Left lung (tissue), 10 donors: Measurements from ENCODE around the gene NFATC1. TPM values are rescaled to one million over a fixed set of nuclear protein-coding genes. Genes with fewer than 3 reads are reported as not detected.

ENCODE experiments used
- ATAC-seq: fragments of 200-7000 bp; cut with Tn5 transposase; one replicate; pipeline ENCODE4 v1.9.1; 2020; ENCODE audit warnings: moderate library complexity
- DNase-seq, 4 donors: peaks; one replicate each; pipeline ENCODE4 v3.0.0-alpha.2; 2013 to 2020
- H3K27ac ChIP-seq, 2 donors: fragments of 200-600 bp; sonication (generic) in 1 of 2; one replicate each; pipeline versions ENCODE4 v1.5.0 to v1.8.0; 2020 to 2021
- H3K27me3 ChIP-seq, 2 donors: fragments of 200-600 bp; sonication (generic) in 1 of 2; one replicate each; pipeline versions ENCODE4 v1.5.0 to v1.8.0; 2020 to 2021
- H3K36me3 ChIP-seq, 2 donors: fragments of 200-600 bp; sonication (generic) in 1 of 2; one replicate each; pipeline versions ENCODE4 v1.5.0 to v1.8.0; 2020 to 2021
- H3K4me1 ChIP-seq, 2 donors: fragments of 200-600 bp; one replicate each; pipeline ENCODE4 v1.8.0; 2021
- H3K4me3 ChIP-seq, 2 donors: fragments of 200-600 bp; sonication (generic) in 1 of 2; one replicate each; pipeline versions ENCODE4 v1.5.0 to v1.8.0; 2020 to 2021; ENCODE audit warnings: mild to moderate bottlenecking in 1 of 2
- H3K9me3 ChIP-seq, 2 donors: fragments of 200-600 bp; sonication (generic) in 1 of 2; one replicate each; pipeline versions ENCODE4 v1.5.0 to v1.8.0; 2020 to 2021
- CTCF ChIP-seq, 2 donors: fragments of 200-600 bp; sonication (generic) in 1 of 2; IDR thresholded peaks; one replicate each; pipeline versions ENCODE4 v1.5.0 to v1.8.0; 2021; ENCODE audit warnings: antibody characterized with exemption in 2 of 2
- intact Hi-C, 2 donors: fragments of 100-400 bp; cut with DNase I; formaldehyde crosslinking; loops; one replicate each; pipeline versions ENCODE4 v1.11.2 to v1.14.2; 2022
- polyA plus RNA-seq, 6 donors: library from polyadenylated mRNA; unstranded; fragments of 120-200 nt; gene quantifications; one replicate each; pipeline ENCODE4 v1.2.1, GENCODE V29; 2013; ENCODE audit not compliant: insufficient read length in 6 of 6
- total RNA-seq, 2 donors: library from RNA; stranded (reverse); fragmentation: NEBNext Ultra II Directional; extraction: Animal tissue kit (Norgen Biotek cat#: 25700); gene quantifications; one replicate each; pipeline ENCODE4 v1.2.1, GENCODE V29; 2021
- donor health status: DM: no; HTN: yes; CAD: no.
- donor health status: DM: no; HTN: no; CAD: no.

NFATC1 gene
- total and polyA plus RNA-seq, 8 donors: 6.5 to 17.1 (median 8.0) TPM

GRCh38 chr18:79402977-79403722, 7.4 kb downstream of the NFATC1 start:
- Histone ChIP-seq H3K4me1 (peaks cover 9 to 74% of the 10 kb centered on the region in 2 donors), H3K9me3 (no peaks in the 10 kb centered on the region), H3K27ac (peak overlapping the region; percentile 59 to 68), H3K4me3 (no peak overlapping the region), H3K36me3 (no peaks in the 10 kb centered on the region), H3K27me3 (peaks cover 0 to 17% of the 10 kb centered on the region in 2 donors)
- DNase-seq (peak in 1 of 4 donors; percentile 83), ATAC-seq (peak; percentile 41)
- TF ChIP-seq CTCF (IDR thresholded peaks at IDR 0.05): no peak
- intact Hi-C loops: no loop called here

- no peaks in the 10 kb centered on the region for H3K36me3 ChIP-seq
- no peaks in the 10 kb centered on the region for H3K9me3 ChIP-seq
- H3K4me1 ChIP-seq: peaks cover 9 to 66% of the 10 kb centered on the region in 2 donors
- ATAC-seq (no peak), DNase-seq (no peak)
- peaks cover 0 to 10% of the 10 kb centered on the region in 2 donors for H3K27me3 ChIP-seq
- TF ChIP-seq CTCF (IDR thresholded peaks at IDR 0.05): no peak
- peak overlapping the region; percentile 59 to 68 for H3K27ac ChIP-seq
- intact Hi-C loops: no loop called here
- no peak overlapping the region for H3K4me3 ChIP-seq
Observed at GRCh38 chr18:79403723-79404566, 8.2 kb downstream of the NFATC1 start.

- no peaks in the 10 kb centered on the region for H3K36me3 ChIP-seq
- intact Hi-C loops: no loop called here
- DNase-seq: peak in 1 of 4 donors; percentile 42
- no peaks in the 10 kb centered on the region for H3K9me3 ChIP-seq
- H3K27ac ChIP-seq: peak overlapping the region in 1 of 2 donors; percentile 68
- H3K27me3 ChIP-seq: peaks cover 0 to 4% of the 10 kb centered on the region in 2 donors
- no peak for ATAC-seq
- no peak overlapping the region for H3K4me3 ChIP-seq
- TF ChIP-seq CTCF (IDR thresholded peaks at IDR 0.05): no peak
- peaks cover 9 to 60% of the 10 kb centered on the region in 2 donors for H3K4me1 ChIP-seq
Observed at GRCh38 chr18:79404567-79404910, 8.8 kb downstream of the NFATC1 start.

GRCh38 chr18:79405019-79405780, 9.5 kb downstream of the NFATC1 start:
- H3K36me3 ChIP-seq: peaks cover 0 to under 1% of the 10 kb centered on the region in 2 donors
- DNase-seq (peak in 1 of 4 donors; percentile 50), ATAC-seq (no peak)
- H3K27me3 ChIP-seq: no peaks in the 10 kb centered on the region
- peaks cover 9 to 58% of the 10 kb centered on the region in 2 donors for H3K4me1 ChIP-seq
- H3K4me3 ChIP-seq: peak overlapping the region in 1 of 2 donors; percentile 26
- intact Hi-C loops: no loop called here
- no peaks in the 10 kb centered on the region for H3K9me3 ChIP-seq
- TF ChIP-seq CTCF (IDR thresholded peaks at IDR 0.05): no peak
- H3K27ac ChIP-seq: peak overlapping the region; percentile 41 to 73
